Stimulated activated CD8-positive, alpha-beta memory T cell treated with anti-CD3 and anti-CD28 coated beads, Interleukin-7, amount 100 ng/mL, for 1 hour (primary cell): ENCODE data around the gene ATP1A4.

ENCODE experiments used
- DNase-seq, 2 donors: peaks; one replicate each; pipeline ENCODE4 v3.0.0-alpha.2; 2020; ENCODE audit warnings: low read depth in 2 of 2

The ATP1A4 gene

GRCh38 chr1:160227561-160227960, 76.2 kb downstream of the ATP1A4 start:
- DNase-seq = no peak

GRCh38 chr1:160228431-160228830, 77.0 kb downstream of the ATP1A4 start:
- no peak for DNase-seq

GRCh38 chr1:160232911-160233310, 81.5 kb downstream of the ATP1A4 start:
- DNase-seq = no peak
